A549 (cell line): ENCODE results near the gene PDGFD.

Source experiments
- CTCF ChIP-seq: fragments of >200 bp; sonication (Bioruptor Twin); formaldehyde crosslinking; IDR thresholded peaks from 3 replicates; pipeline ENCODE4 v1.5.1; 2016
- EHMT2 ChIP-seq: fragments of 200-600 bp; sonication (generic); IDR thresholded peaks from 2 replicates; pipeline ENCODE4 v1.6.1; 2016; ENCODE audit warnings: antibody characterized with exemption, low read depth, mild to moderate bottlenecking, moderate library complexity
- ELK1 ChIP-seq: fragments of 150-350 bp; IDR thresholded peaks from 2 replicates; pipeline ENCODE4 v1.6.1; 2014; ENCODE audit warnings: low read depth, mild to moderate bottlenecking, low read length
- EP300 ChIP-seq, 2 experiments: fragments of >200 bp; sonication (Bioruptor Twin); formaldehyde crosslinking; IDR thresholded peaks; 2 replicates in 1 of 2; 3 replicates in 1 of 2; pipeline ENCODE4 v1.6.1; 2016 to 2017
- MAZ ChIP-seq: fragments of 150-350 bp; IDR thresholded peaks from 2 replicates; pipeline ENCODE4 v1.6.1; 2014; ENCODE audit warnings: antibody characterized with exemption, low read depth, low read length, borderline replicate concordance
- MYC ChIP-seq: IDR thresholded peaks from 2 replicates; pipeline ENCODE4 v1.6.1; 2012; ENCODE audit warnings: mild to moderate bottlenecking, inconsistent platforms, low read length, improper control_type of control experiment, borderline replicate concordance
- PHF8 ChIP-seq: fragments of 200-600 bp; sonication (generic); IDR thresholded peaks from 2 replicates; pipeline ENCODE4 v1.6.1; 2016; ENCODE audit warnings: low read depth, mild to moderate bottlenecking, antibody characterized with exemption, moderate library complexity, borderline replicate concordance
- POLR2A ChIP-seq: IDR thresholded peaks from 2 replicates; pipeline ENCODE4 v1.6.1; 2012; ENCODE audit warnings: mild to moderate bottlenecking, low read length
- RAD21 ChIP-seq, 2 experiments: fragments of >200 bp in 1 of 2; sonication (Bioruptor Twin) in 1 of 2; formaldehyde crosslinking in 1 of 2; IDR thresholded peaks in 1 of 2; conservative IDR thresholded peaks in 1 of 2; 2 replicates in 1 of 2; 3 replicates in 1 of 2; pipeline ENCODE4 v1.6.1; 2012 to 2018; ENCODE audit warnings: inconsistent platforms in 1 of 2
- RFX5 ChIP-seq: fragments of 450-650 bp; IDR thresholded peaks from 2 replicates; pipeline ENCODE4 v1.7.1; 2014; ENCODE audit warnings: antibody characterized with exemption, mild to moderate bottlenecking, moderate library complexity

GRCh38 chr11:103863497-103863896, 300.4 kb downstream of the PDGFD start:
- no peak for TF ChIP-seq MYC
- no peak for TF ChIP-seq CTCF
- no peak for TF ChIP-seq RFX5
- TF ChIP-seq RAD21 (conservative IDR thresholded peaks at IDR 0.05 in 1 of 2, IDR thresholded peaks at IDR 0.05 in 1 of 2), result no peak
- no peak for TF ChIP-seq EHMT2
- TF ChIP-seq POLR2A, result no peak
- no peak for TF ChIP-seq MAZ
- TF ChIP-seq PHF8, result no peak
- TF ChIP-seq EP300 (IDR thresholded peaks at IDR 0.05), result no peak
- TF ChIP-seq ELK1, result no peak
